ENCODE measurements around the gene LRRC75A. TPM values are rescaled to one million over a fixed set of nuclear protein-coding genes. Genes with fewer than 3 reads are reported as not detected.
A peak's percentile ranks its signal among the peaks of the same experiment; 100 is the strongest.
"Not testable (repeated sequence)": the region's sequence is repeated elsewhere in the genome, so short reads cannot be mapped to it uniquely, and the experiment has no call there.

The LRRC75A gene
- total RNA-seq, 2 donors from 2014 or later, result 0.90 to 2.3 TPM

DNA sequence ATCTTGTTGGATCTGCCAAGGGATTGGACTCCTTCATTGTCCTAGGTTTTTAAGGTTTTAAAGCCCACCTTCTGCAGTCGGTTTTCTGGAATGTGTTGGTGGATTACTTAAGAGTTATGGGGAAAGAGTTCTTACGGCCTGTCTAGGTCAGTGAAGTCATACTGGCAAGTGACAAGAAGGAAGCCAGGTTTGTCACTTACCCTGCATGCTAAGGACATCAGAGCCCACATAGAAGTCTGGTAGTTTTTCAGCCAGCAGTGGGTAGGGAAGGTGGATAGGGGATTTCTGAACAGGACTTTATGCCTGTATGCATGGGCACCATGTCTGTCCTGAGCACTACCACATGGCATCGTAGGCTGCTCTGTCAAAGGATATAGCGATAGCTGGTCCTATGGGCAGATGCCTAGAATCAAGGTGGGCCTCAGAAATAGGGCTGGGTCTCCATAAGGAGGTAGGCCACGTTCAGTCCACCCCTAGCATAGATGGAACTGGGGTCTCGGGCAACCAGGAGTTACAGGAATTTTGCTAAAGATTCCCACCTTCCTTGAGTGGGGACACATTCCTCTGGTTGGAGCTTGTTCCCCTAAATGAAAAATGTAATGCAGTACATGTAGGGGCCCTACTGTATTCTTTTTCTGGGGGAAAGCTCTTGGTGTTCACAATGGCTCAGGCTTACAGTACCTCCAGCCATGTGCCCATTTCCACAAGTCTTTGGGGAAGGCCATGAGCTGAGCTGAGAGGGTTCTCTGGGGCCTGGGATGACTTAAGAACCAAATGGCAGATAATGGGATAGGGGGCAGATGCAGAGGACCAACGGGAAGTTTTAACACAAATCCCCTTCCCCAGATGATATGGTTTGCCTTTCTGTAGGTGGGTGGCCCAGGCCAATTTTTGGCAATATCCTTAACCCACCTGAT lies 49.1 kb downstream of the LRRC75A start:
- no peak for ATAC-seq (replicated peaks)
- H3K4me3 Mint-ChIP-seq, result peak overlapping the region; percentile 82
- H3K27me3 Mint-ChIP-seq, result no peaks in the 10 kb centered on the region
- H3K27ac Mint-ChIP-seq, result peak overlapping the region; percentile 99
- H3K36me3 Mint-ChIP-seq (ENCODE audit: low read depth), result peaks cover 91% of the 10 kb centered on the region
- H3K9me3 Mint-ChIP-seq, result no peaks in the 10 kb centered on the region
- H3K4me1 Mint-ChIP-seq, result peaks cover 24% of the 10 kb centered on the region

DNA sequence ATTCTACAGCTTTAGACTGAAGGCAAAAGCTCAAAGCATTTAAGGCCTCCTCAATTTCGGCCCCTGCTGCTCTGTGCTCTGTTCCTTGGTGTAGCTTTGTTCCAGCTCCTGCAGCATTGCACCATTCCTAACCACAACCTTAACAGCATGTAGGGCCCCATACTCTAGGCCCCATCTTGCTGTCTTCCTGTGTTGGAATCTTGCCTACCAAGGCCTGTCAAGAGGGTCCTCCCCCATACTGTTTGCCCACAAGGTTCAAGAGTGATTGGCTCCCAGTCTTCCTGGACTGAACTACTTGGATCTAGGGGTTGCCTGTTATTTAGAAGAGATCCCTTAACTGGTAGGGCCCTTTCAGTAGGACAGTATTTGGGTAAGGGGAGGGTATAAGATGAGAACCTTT lies 49.9 kb downstream of the LRRC75A start:
- no peaks in the 10 kb centered on the region for H3K27me3 Mint-ChIP-seq
- H3K4me3 Mint-ChIP-seq, result peak overlapping the region; percentile 82
- peaks cover 24% of the 10 kb centered on the region for H3K4me1 Mint-ChIP-seq
- H3K36me3 Mint-ChIP-seq (ENCODE audit: low read depth), result peaks cover 85% of the 10 kb centered on the region
- ATAC-seq (replicated peaks), result no peak
- peak overlapping the region; percentile 99 for H3K27ac Mint-ChIP-seq
- H3K9me3 Mint-ChIP-seq, result no peaks in the 10 kb centered on the region

DNA sequence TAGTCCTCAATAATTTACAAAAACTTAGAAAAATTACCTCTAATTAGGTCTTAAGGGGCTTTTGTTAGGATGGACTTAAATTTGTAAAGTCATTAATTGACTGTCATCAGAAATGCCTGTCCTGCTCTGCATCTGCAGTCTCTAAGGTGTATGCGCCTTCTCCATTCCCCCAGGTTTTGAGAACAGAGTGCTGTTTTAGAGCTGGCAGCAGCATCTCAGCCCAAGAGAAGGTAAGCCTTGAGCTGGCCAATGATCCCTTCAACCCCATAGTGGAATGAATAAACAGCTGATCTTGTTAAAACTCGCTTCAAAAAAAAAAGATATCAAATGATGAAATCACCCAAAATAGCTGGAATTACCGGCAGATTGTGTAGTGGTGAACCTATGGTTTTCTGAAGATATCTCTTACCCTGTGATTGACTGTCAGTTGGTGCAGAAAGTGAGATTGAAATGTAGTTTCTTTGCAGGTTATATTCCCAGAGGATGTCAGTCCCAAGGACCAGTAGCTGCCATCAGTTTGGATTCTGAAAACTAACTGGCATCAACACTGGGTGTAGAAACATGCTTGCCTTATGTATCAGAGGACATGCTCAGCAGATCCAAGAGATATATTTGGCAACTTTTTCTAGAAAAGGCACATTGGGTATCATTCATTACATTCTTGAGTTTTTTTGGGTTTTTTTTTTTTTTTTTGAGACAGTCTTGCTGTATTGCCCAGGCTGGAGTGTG lies 50.9 kb downstream of the LRRC75A start:
- peak overlapping the region; percentile 82 for H3K4me3 Mint-ChIP-seq
- no peaks in the 10 kb centered on the region for H3K9me3 Mint-ChIP-seq
- H3K27me3 Mint-ChIP-seq, result no peaks in the 10 kb centered on the region
- H3K4me1 Mint-ChIP-seq, result peaks cover 23% of the 10 kb centered on the region
- peaks cover 74% of the 10 kb centered on the region for H3K36me3 Mint-ChIP-seq (ENCODE audit: low read depth)
- H3K27ac Mint-ChIP-seq, result peak overlapping the region; percentile 99
- no peak for ATAC-seq (replicated peaks)

DNA sequence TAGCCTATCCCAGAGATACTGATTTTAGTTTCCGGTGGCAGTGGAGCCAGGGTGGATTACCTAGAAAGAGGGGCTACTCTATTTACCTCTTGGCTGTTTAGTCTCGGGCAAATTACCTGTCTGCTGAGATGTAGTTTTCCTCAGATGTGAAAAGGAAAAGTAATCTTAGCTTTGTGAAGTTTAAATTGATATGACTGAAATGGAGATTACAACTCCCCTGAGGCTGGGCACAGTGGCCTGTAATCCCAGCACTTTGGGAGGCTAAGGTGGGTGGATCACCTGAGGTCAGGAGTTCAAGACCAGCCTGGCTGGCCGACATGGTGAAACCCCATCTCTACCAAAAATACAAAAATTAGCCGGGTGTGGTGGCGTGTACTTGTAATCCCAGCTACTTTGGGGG lies 51.6 kb downstream of the LRRC75A start:
- not testable (repeated sequence) for H3K27me3 Mint-ChIP-seq; H3K9me3 Mint-ChIP-seq; ATAC-seq (replicated peaks)
- Mint-ChIP-seq H3K4me3 (peak overlapping the region; percentile 82), H3K27ac (peak overlapping the region; percentile 99), H3K4me1 (peaks cover 29% of the 10 kb centered on the region), H3K36me3 (ENCODE audit: low read depth) (peaks cover 67% of the 10 kb centered on the region)

DNA sequence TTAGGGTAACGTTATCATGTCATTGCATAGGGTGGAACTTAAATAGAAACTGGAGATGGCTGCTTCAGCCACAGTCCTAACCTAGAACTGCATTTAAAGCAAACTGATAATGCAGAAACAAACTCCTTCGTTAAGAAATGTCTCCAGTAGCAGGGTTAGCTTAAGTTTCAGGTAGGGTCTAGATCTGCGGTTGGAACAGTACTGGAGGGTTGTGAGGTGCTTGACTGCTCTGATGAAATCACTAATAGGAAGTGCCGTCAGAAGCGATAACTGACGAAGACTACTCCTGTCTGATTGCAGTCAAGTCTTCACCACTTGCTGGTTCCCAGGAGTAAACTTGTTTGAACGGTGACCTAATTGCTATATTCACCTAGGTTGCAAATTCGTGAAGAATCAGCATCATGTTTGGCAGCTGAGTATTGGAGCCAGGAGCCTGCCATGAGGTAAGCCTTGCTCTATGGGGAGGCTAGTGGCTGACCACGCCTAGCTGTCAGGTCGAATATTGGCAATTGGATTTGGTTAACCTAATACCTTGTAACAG lies 52.1 kb downstream of the LRRC75A start:
- Mint-ChIP-seq H3K36me3 (ENCODE audit: low read depth) (peaks cover 62% of the 10 kb centered on the region), H3K4me1 (peaks cover 29% of the 10 kb centered on the region), H3K4me3 (peak overlapping the region; percentile 82), H3K9me3 (no peaks in the 10 kb centered on the region), H3K27ac (peak overlapping the region; percentile 99), H3K27me3 (no peaks in the 10 kb centered on the region)
- no peak for ATAC-seq (replicated peaks)

DNA sequence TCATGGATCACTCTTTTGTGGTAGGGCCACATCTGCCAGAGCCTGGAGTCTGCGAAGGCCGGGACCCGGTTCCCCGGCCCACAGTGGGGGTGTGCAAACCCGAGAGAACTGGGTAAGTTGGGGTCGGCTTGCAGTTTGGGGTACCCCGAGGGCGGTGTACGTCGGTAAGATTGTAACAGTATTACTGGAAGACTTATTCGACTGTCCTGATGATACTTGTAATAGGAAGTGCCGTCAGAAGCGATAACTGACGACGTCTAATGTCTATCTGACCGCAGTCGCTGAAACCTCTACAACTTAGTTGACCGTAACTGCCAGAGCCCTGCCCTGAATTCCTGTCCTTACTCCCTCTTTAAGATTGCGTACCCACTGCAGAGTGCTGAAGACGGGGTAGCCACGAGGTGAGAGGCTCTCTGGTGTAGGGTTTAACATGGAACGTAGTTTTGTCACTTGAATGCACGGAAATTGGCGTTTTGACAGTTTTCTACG lies 52.6 kb downstream of the LRRC75A start:
- H3K4me1 Mint-ChIP-seq, result peaks cover 29% of the 10 kb centered on the region
- ATAC-seq (replicated peaks), result peak; percentile 4
- no peaks in the 10 kb centered on the region for H3K27me3 Mint-ChIP-seq
- H3K27ac Mint-ChIP-seq, result peak overlapping the region; percentile 99
- no peaks in the 10 kb centered on the region for H3K9me3 Mint-ChIP-seq
- peaks cover 57% of the 10 kb centered on the region for H3K36me3 Mint-ChIP-seq (ENCODE audit: low read depth)
- peak overlapping the region; percentile 82 for H3K4me3 Mint-ChIP-seq

DNA sequence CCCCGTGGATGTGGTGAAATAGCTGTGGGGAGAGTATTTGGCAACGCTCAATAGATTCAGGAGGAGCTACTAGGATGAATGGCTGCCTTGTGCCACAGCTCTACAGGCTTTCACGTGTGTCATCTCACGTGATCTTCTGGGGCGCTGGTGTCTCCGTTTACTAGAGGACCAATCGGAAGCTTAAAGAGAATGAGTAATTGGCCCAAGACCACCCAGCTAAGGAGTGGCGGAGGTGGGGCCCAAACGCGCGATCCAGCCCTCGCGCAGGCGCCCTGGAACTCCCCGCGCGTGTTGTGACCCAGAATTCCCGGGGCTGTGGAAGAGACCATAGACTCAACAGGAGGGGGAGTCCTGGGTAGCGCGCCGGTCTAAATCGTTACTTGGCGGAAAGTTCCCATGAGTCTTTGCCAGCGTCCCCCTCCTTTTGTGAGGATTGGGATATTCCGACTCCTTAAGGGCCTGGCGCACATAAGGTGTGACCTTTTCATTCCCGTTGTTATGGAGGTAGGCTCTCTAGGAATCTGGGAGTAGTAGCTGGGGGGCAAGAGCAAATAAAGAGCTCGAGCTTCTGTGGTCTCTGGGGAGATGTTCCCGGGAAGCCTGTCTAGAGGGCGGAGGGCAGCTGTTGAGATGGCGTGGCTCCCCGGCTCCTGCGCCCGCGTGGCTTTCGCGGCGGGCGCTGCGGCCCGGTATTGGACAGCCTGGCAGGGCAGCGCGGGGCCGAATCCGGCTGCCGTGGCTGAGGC lies 53.3 kb downstream of the LRRC75A start:
- Mint-ChIP-seq H3K27ac (peak overlapping the region; percentile 99), H3K9me3 (no peaks in the 10 kb centered on the region), H3K4me3 (peak overlapping the region; percentile 82), H3K27me3 (no peaks in the 10 kb centered on the region), H3K36me3 (ENCODE audit: low read depth) (peaks cover 50% of the 10 kb centered on the region), H3K4me1 (peaks cover 29% of the 10 kb centered on the region)
- ATAC-seq (replicated peaks), result peak; percentile 87

DNA sequence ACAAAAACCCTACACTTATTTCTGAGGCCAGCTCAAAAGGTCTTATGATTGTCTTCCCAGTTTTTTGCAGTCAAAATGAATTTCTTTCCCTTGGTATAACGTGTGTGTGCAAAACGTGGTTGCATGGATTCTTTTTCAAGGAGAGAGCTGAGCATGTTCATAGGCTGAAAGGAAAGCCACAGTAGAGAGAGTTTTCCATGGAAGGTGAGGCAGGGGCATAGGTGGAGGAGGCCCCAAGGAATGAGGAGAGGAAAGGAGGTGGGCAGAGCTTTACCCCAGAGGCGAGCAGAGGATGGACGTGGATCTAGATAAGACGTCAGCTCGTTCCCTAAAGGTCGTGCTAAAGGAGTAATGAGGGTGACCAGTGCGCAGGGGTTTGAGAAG lies 53.8 kb downstream of the LRRC75A start:
- no peak for ATAC-seq (replicated peaks)
- peak overlapping the region; percentile 99 for H3K27ac Mint-ChIP-seq
- peaks cover 47% of the 10 kb centered on the region for H3K36me3 Mint-ChIP-seq (ENCODE audit: low read depth)
- no peaks in the 10 kb centered on the region for H3K9me3 Mint-ChIP-seq
- H3K4me1 Mint-ChIP-seq, result peaks cover 29% of the 10 kb centered on the region
- peak overlapping the region; percentile 82 for H3K4me3 Mint-ChIP-seq
- no peaks in the 10 kb centered on the region for H3K27me3 Mint-ChIP-seq

DNA sequence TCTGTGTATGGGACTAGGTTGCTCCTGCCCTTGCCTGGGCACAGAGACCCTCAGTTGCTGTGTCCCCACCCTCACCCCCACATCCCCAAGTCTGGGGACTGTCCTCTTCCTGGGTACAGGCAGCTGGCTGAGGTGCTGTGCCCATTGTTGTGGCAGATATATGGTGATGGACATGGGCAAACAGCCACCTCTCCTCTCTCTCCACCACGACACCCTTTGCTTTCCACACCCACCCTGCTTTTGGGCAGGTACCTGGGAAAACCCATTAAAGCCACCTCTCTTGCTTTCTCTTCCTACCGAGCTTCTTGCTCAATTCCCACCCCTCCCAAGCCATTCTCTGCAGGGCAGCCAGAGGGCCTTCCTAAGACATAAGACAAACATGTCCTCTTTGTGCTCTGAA lies 54.9 kb downstream of the LRRC75A start:
- Mint-ChIP-seq H3K36me3 (ENCODE audit: low read depth) (peaks cover 36% of the 10 kb centered on the region), H3K4me3 (peak overlapping the region; percentile 82), H3K27ac (peak overlapping the region; percentile 99), H3K27me3 (no peaks in the 10 kb centered on the region), H3K9me3 (no peaks in the 10 kb centered on the region), H3K4me1 (peaks cover 18% of the 10 kb centered on the region)
- ATAC-seq (replicated peaks), result no peak

DNA sequence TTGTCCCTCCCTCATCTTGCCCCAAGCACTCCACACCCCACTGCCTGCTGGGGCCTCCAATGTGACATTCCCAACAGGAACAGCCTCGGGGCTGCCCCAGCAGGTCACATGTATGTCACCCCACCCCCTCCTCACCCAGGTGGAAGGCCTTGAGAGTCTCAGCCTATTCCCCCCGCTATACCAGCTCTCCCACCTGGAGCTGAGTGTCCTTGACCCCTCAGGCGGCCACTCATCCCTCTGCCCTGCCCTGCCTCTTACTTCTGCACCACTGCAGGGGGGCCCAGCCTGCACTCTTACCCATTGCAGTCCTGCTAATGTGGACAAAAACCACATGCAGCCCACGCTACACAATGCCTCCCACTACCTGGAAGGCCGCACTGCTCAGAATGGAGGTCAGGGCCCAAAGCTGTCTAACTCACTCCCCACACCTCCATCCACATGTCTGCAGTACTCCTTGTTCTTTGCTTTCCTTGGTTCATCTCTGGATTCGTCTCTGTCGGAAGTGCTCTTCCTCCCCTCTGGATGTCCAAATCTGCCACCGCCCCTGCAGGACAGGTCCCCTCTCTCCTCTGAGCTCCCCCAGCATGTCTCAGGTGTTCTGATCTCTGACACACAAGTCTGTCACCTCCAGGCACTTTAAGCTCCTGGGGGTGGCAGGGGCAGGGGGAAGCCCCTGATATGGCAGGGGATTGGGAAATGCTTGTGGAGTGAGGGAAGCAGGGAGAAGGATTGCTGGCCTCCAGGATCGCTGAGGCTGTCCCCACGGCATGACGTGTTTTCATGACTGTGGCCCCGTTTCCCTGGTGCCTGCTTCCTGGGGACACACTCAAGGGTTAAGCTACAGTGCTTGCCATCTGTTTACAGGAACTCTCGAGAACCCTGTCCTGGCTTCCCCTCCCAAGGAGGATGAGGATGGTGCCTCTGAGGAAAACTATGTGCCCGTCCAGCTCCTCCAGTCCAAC lies 55.8 kb downstream of the LRRC75A start:
- Mint-ChIP-seq H3K4me3 (no peak overlapping the region), H3K36me3 (ENCODE audit: low read depth) (peaks cover 28% of the 10 kb centered on the region), H3K4me1 (peaks cover 14% of the 10 kb centered on the region), H3K27me3 (no peaks in the 10 kb centered on the region), H3K9me3 (no peaks in the 10 kb centered on the region), H3K27ac (peak overlapping the region; percentile 82)
- no peak for ATAC-seq (replicated peaks)

DNA sequence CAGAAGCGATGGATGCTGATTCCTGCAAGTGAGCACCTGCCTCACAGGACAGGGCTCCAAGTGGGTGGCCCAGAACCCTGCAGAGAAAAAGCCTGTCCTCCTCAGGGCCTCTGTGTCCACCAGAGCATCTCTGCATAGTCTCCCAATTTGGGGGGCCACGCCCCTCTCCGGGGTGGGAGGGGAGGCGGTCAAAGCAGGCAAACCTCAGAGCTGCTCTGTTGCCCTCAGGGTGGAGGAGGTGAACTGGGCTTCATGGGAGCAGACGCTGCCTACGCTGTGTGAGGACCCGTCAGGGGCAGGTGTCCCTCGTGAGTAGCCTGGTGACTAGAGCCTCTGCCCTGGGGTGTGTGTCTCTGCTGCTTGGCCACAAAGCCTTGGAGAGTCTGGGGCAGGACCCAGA lies 57.3 kb downstream of the LRRC75A start:
- no peaks in the 10 kb centered on the region for H3K27me3 Mint-ChIP-seq
- H3K4me1 Mint-ChIP-seq, result peaks cover 14% of the 10 kb centered on the region
- H3K36me3 Mint-ChIP-seq (ENCODE audit: low read depth), result peaks cover 26% of the 10 kb centered on the region
- H3K9me3 Mint-ChIP-seq, result no peaks in the 10 kb centered on the region
- H3K4me3 Mint-ChIP-seq, result no peak overlapping the region
- peak overlapping the region; percentile 82 for H3K27ac Mint-ChIP-seq
- ATAC-seq (replicated peaks), result no peak

DNA sequence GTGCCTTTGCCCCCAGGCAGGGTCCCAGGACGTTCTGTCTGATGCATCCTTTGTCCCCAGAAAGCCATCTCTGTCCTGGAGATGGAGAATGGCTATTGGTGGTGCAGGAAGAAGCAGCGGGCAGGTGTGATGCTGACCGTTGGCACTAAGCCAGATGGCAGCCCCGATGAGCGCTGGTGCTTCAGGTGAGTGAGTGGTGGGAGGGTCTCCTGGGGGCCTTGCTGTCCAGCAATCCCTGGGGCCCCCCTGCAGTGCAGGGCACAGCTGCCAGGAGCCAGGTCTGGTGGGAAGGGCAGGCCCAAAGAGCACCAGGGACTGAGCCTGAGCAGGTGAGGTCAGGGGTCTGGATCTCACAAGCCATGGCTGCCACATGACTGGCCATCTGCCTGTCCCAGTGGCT lies 58.5 kb downstream of the LRRC75A start:
- Mint-ChIP-seq H3K27me3 (no peaks in the 10 kb centered on the region), H3K4me3 (no peak overlapping the region), H3K27ac (no peak overlapping the region), H3K4me1 (peaks cover 14% of the 10 kb centered on the region), H3K36me3 (ENCODE audit: low read depth) (peaks cover 26% of the 10 kb centered on the region), H3K9me3 (no peaks in the 10 kb centered on the region)
- no peak for ATAC-seq (replicated peaks)

DNA sequence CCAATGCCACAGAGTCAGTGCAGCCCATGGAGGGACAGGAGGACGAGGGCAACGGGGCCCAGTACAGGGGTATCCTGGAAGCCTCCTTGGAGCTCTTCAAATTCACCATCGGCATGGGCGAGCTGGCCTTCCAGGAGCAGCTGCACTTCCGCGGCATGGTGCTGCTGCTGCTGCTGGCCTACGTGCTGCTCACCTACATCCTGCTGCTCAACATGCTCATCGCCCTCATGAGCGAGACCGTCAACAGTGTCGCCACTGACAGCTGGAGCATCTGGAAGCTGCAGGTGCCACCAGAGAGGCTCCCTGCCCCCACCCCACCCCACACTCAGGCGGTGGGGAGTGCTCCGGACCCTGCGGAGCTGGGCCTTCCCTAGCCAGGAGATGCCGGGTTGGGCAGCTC lies 60.0 kb downstream of the LRRC75A start:
- no peak overlapping the region for H3K4me3 Mint-ChIP-seq
- no peak for ATAC-seq (replicated peaks)
- peaks cover 10% of the 10 kb centered on the region for H3K4me1 Mint-ChIP-seq
- no peak overlapping the region for H3K27ac Mint-ChIP-seq
- peaks cover 25% of the 10 kb centered on the region for H3K36me3 Mint-ChIP-seq (ENCODE audit: low read depth)
- H3K27me3 Mint-ChIP-seq, result no peaks in the 10 kb centered on the region
- no peaks in the 10 kb centered on the region for H3K9me3 Mint-ChIP-seq

Data from activated T-helper 17 cell treated with anti-CD3 and anti-CD28 coated beads, Interleukin-2, amount 50 U/mL, for 72 hours (primary cell).